GM12874 (cell line): ENCODE data around the gene RBBP8NL.

Source experiments
- CTCF ChIP-seq: IDR thresholded peaks from 2 replicates; pipeline ENCODE4 v1.5.1; 2011; ENCODE audit warnings: low read depth, mild to moderate bottlenecking, control low read depth, low read length, moderate library complexity; ENCODE audit not compliant: insufficient read depth

The RBBP8NL gene

GRCh38 chr20:62410746-62411478 lies 16.4 kb downstream of the RBBP8NL start:
- TF ChIP-seq CTCF = no peak

- peak; percentile 64 for TF ChIP-seq CTCF
These were observed 17.2 kb downstream of the RBBP8NL start for GRCh38 chr20:62409931-62410745.

- TF ChIP-seq CTCF = no peak
These were observed 18.1 kb downstream of the RBBP8NL start for GRCh38 chr20:62409086-62409853.

GRCh38 chr20:62408640-62409039 lies 18.7 kb downstream of the RBBP8NL start:
- TF ChIP-seq CTCF = no peak

- TF ChIP-seq CTCF = no peak
These were observed 19.3 kb downstream of the RBBP8NL start for GRCh38 chr20:62408055-62408454.

- no peak for TF ChIP-seq CTCF
These were observed 19.9 kb downstream of the RBBP8NL start, which contains the start of gene CABLES2 for GRCh38 chr20:62407221-62407992. Gene CABLES2 (minus strand): TSS chr20:62407285. CDS start chr20:62407276, 9 bp downstream.
